HL-60 (cell line): ENCODE measurements around the gene GPR157.

ENCODE experiments used
- GABPA ChIP-seq: IDR thresholded peaks from 2 replicates; pipeline ENCODE4 v1.6.1; 2012; ENCODE audit warnings: low read depth
- POLR2AphosphoS5 ChIP-seq: IDR thresholded peaks from 2 replicates; pipeline ENCODE4 v1.6.1; 2012; ENCODE audit warnings: low read depth
- REST ChIP-seq: IDR thresholded peaks from 2 replicates; pipeline ENCODE4 v1.6.1; 2012; ENCODE audit warnings: low read depth; ENCODE audit not compliant: insufficient replicate concordance
- SPI1 ChIP-seq: IDR thresholded peaks from 2 replicates; pipeline ENCODE4 v1.6.1; 2012; ENCODE audit warnings: low read depth, mild to moderate bottlenecking, borderline replicate concordance
- TF ChIP-seq, protein P1 (sequence below): IDR thresholded peaks from one replicate; pipeline ENCODE4 v1.5.1; 2011; ENCODE audit warnings: low read length, control low read depth, inconsistent platforms; ENCODE audit not compliant: insufficient read depth

DNA sequence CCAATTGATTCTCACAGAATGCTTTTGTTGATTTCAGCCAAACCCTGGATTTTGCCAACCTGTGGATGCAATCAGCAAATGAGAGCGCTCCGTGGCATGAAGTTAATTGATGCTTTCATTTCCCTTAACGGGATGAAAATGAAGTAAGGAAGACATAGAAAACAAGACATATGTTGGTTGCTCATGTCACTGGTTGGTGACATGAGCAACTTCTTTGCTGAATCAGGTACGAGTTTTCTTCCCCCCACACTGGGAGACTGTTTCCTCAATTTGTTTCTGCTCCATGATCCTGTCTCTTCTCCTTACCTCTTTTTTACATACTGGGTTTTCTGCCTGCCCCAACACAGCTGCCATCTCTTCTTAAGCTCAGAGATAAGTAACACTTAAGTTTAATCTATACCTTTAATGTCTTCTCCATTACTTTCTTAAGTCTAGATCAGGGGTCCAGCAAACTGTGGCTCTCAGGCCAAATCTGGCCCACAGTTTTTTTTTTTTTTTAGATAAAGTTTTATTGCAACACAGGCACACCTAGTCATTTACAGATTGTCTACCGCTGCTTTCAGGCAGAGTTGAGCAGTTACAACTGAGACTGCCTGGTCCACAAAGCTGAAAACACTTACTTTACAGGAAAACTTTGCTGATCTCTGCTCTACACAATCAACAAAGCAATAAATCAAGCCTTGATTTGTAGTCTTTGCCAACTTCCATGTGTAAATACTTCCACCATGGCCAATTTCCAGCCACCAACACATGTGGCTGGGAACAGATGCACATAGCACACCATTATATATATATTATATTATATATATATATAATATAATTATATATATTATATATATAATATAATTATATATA, 13.3 kb downstream of the GPR157 start:
- TF ChIP-seq, protein P1, sequence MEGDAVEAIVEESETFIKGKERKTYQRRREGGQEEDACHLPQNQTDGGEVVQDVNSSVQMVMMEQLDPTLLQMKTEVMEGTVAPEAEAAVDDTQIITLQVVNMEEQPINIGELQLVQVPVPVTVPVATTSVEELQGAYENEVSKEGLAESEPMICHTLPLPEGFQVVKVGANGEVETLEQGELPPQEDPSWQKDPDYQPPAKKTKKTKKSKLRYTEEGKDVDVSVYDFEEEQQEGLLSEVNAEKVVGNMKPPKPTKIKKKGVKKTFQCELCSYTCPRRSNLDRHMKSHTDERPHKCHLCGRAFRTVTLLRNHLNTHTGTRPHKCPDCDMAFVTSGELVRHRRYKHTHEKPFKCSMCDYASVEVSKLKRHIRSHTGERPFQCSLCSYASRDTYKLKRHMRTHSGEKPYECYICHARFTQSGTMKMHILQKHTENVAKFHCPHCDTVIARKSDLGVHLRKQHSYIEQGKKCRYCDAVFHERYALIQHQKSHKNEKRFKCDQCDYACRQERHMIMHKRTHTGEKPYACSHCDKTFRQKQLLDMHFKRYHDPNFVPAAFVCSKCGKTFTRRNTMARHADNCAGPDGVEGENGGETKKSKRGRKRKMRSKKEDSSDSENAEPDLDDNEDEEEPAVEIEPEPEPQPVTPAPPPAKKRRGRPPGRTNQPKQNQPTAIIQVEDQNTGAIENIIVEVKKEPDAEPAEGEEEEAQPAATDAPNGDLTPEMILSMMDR = no peak
- TF ChIP-seq REST (no peak), SPI1 (no peak), POLR2AphosphoS5 (no peak), GABPA (no peak)
